ENCODE data around the gene NECAB3. TPM values are rescaled to one million over a fixed set of nuclear protein-coding genes. Genes with fewer than 3 reads are reported as not detected.
"Not testable (repeated sequence)": the region's sequence is repeated elsewhere in the genome, so short reads cannot be mapped to it uniquely, and the experiment has no call there.

The NECAB3 gene
- total and polyA plus RNA-seq, 8 donors = 22.3 to 72.9 (median 33.2) TPM

- no peaks in the 10 kb centered on the region for H3K4me1 ChIP-seq
- intact Hi-C loops (cut with DNase I) = no loop called here
- H3K36me3 ChIP-seq = peaks cover 0 to 84% of the 10 kb centered on the region in 2 donors
- no peak overlapping the region for H3K27ac ChIP-seq
- no peak overlapping the region for H3K4me3 ChIP-seq
- H3K27me3 ChIP-seq = no peaks in the 10 kb centered on the region
- ATAC-seq = no peak
- no peak for TF ChIP-seq CTCF (IDR thresholded peaks at IDR 0.05)
- no peaks in the 10 kb centered on the region for H3K9me3 ChIP-seq
- DNase-seq = no peak
Observed at GRCh38 chr20:33636776-33637175, 37.5 kb downstream of the NECAB3 start.

GRCh38 chr20:33635341-33635740 is 38.9 kb downstream of the NECAB3 start:
- TF ChIP-seq CTCF (IDR thresholded peaks at IDR 0.05) = no peak
- Histone ChIP-seq H3K27ac (no peak overlapping the region), H3K27me3 (no peaks in the 10 kb centered on the region), H3K4me1 (no peaks in the 10 kb centered on the region), H3K4me3 (no peak overlapping the region), H3K36me3 (peaks cover 0 to 82% of the 10 kb centered on the region in 2 donors), H3K9me3 (no peaks in the 10 kb centered on the region)
- DNase-seq (no peak), ATAC-seq (no peak)
- intact Hi-C loops (cut with DNase I) = no loop called here

- H3K27ac ChIP-seq; DNase-seq; ATAC-seq; H3K9me3 ChIP-seq; H3K4me1 ChIP-seq; intact Hi-C loops (cut with DNase I); H3K27me3 ChIP-seq; H3K4me3 ChIP-seq: not testable (repeated sequence)
- peaks cover 0 to 77% of the 10 kb centered on the region in 2 donors for H3K36me3 ChIP-seq
Observed at GRCh38 chr20:33631910-33632309, 42.3 kb downstream of the NECAB3 start.

- ATAC-seq (no peak), DNase-seq (no peak)
- Histone ChIP-seq H3K36me3 (peaks cover 0 to 72% of the 10 kb centered on the region in 2 donors), H3K4me1 (no peaks in the 10 kb centered on the region), H3K27me3 (no peaks in the 10 kb centered on the region), H3K27ac (no peak overlapping the region), H3K9me3 (no peaks in the 10 kb centered on the region), H3K4me3 (no peak overlapping the region)
- intact Hi-C loops (cut with DNase I) = no loop called here
- TF ChIP-seq CTCF (IDR thresholded peaks at IDR 0.05) = no peak
Observed at GRCh38 chr20:33630507-33630906, 43.7 kb downstream of the NECAB3 start.

- Histone ChIP-seq H3K4me1 (no peaks in the 10 kb centered on the region), H3K27me3 (no peaks in the 10 kb centered on the region), H3K27ac (no peak overlapping the region), H3K9me3 (no peaks in the 10 kb centered on the region), H3K4me3 (no peak overlapping the region), H3K36me3 (peaks cover 0 to 74% of the 10 kb centered on the region in 2 donors)
- no peak for TF ChIP-seq CTCF (IDR thresholded peaks at IDR 0.05)
- no peak for DNase-seq
- intact Hi-C loops (cut with DNase I) = no loop called here
- ATAC-seq = no peak
Observed at GRCh38 chr20:33629979-33630378, 44.2 kb downstream of the NECAB3 start.

GRCh38 chr20:33629533-33629932 is 44.7 kb downstream of the NECAB3 start:
- H3K27me3 ChIP-seq = no peaks in the 10 kb centered on the region
- H3K4me1 ChIP-seq = no peaks in the 10 kb centered on the region
- H3K9me3 ChIP-seq = no peaks in the 10 kb centered on the region
- DNase-seq (no peak), ATAC-seq (no peak)
- intact Hi-C loops (cut with DNase I) = no loop called here
- no peak overlapping the region for H3K27ac ChIP-seq
- no peak overlapping the region for H3K4me3 ChIP-seq
- TF ChIP-seq CTCF (IDR thresholded peaks at IDR 0.05) = no peak
- peaks cover 0 to 74% of the 10 kb centered on the region in 2 donors for H3K36me3 ChIP-seq
